HepG2 (cell line): ENCODE measurements around the gene ITGB3. TPM values are rescaled to one million over a fixed set of nuclear protein-coding genes. Genes with fewer than 3 reads are reported as not detected.

Experiments used
- ATAC-seq: fragments of 200-7000 bp; cut with Tn5 transposase; 3 replicates; pipeline ENCODE4 v1.9.1; 2020; ENCODE audit warnings: mild to moderate bottlenecking, moderate library complexity
- BruUV-seq: library from RNA; stranded (reverse); fragments of 400-500 nt; replicated peaks from 2 replicates; lab custom pipeline; 2021; lab: Mats Ljungman, UMichigan
- CTCF ChIA-PET: fragments of 300-600 bp; formaldehyde crosslinking; extraction: SDS; loops from one replicate; lab custom pipeline; 2021; ENCODE audit warnings: low total read pairs, inconsistent platforms, low intra/inter-chr PET ratio; lab: Yijun Ruan, JAX
- POLR2A ChIA-PET: fragments of 350-600 bp; sonication (Branson Sonifier 250); formaldehyde crosslinking; loops from one replicate; lab custom pipeline; 2020; ENCODE audit warnings: antibody characterized with exemption, inconsistent platforms; lab: Yijun Ruan, JAX
- DNase-seq: peaks from one replicate; pipeline ENCODE4 v3.0.0-alpha.2; 2015; ENCODE audit warnings: low spot score
- FAIRE-seq: peaks from 3 replicates; lab custom pipeline; 2011; peaks lifted over from hg19 to GRCh38; lab: Jason Lieb, UNC
- H2AFZ ChIP-seq: one replicate; pipeline ENCODE4 v1.6.1; 2011; ENCODE audit warnings: low read length, inconsistent platforms
- H3K27ac ChIP-seq: fragments of 300-600 bp; 3 replicates; pipeline ENCODE4 v1.8.0; 2011; ENCODE audit warnings: mixed run types, mild to moderate bottlenecking, mixed read lengths, low read length, inconsistent platforms; ENCODE audit not compliant: insufficient read depth; ENCODE audit errors: extremely low read length
- H3K27me3 ChIP-seq, 2 experiments: fragments of 200-600 bp in 1 of 2; 2 replicates in 1 of 2; 3 replicates in 1 of 2; pipeline versions ENCODE4 v1.6.0 to v1.8.0; 2011; ENCODE audit warnings: low read length in 2 of 2, mild to moderate bottlenecking in 2 of 2, moderate library complexity in 2 of 2, inconsistent platforms in 1 of 2; ENCODE audit not compliant: insufficient read depth in 2 of 2, control insufficient read depth in 1 of 2
- H3K36me3 ChIP-seq, 2 experiments: fragments of 200-600 bp in 1 of 2; replicated peaks in 1 of 2; 2 replicates in 1 of 2; 3 replicates in 1 of 2; pipeline versions ENCODE4 v1.5.1 to v1.8.0; 2011; ENCODE audit warnings: low read length in 2 of 2, inconsistent platforms in 1 of 2; ENCODE audit not compliant: insufficient read depth in 2 of 2, control insufficient read depth in 1 of 2
- H3K4me1 ChIP-seq: 2 replicates; pipeline ENCODE4 v1.5.1; 2012; ENCODE audit warnings: low read length, inconsistent platforms; ENCODE audit not compliant: insufficient read depth
- H3K4me2 ChIP-seq: 2 replicates; pipeline ENCODE4 v1.6.0; 2011; ENCODE audit warnings: low read depth, low read length, inconsistent platforms
- H3K4me3 ChIP-seq, 3 experiments: fragments of 200-600 bp in 1 of 3; sonication (generic), shearing (Covaris generic) in 1 of 3; replicated peaks in 1 of 3; 2 replicates each; pipeline ENCODE4 v1.5.1; 2011 to 2016; ENCODE audit warnings: low read length in 3 of 3, inconsistent platforms in 2 of 3, low read depth in 2 of 3, mild to moderate bottlenecking in 2 of 3, control low read depth in 1 of 3, mixed read lengths in 1 of 3; ENCODE audit not compliant: insufficient read depth in 1 of 3
- H3K79me2 ChIP-seq: one replicate; pipeline ENCODE4 v1.6.1; 2011; ENCODE audit warnings: low read length, inconsistent platforms; ENCODE audit not compliant: insufficient read depth
- H3K9ac ChIP-seq: 2 replicates; pipeline ENCODE4 v1.6.0; 2011; ENCODE audit warnings: mild to moderate bottlenecking, low read depth, low read length, inconsistent platforms; ENCODE audit not compliant: insufficient read depth
- H3K9me3 ChIP-seq: 2 replicates; pipeline ENCODE4 v1.5.1; 2012; ENCODE audit warnings: mild to moderate bottlenecking, low read length
- H4K20me1 ChIP-seq: 2 replicates; pipeline ENCODE4 v1.6.0; 2011; ENCODE audit warnings: inconsistent platforms, mild to moderate bottlenecking, low read length, moderate library complexity; ENCODE audit not compliant: insufficient read depth
- CC2D1A ChIP-seq: sonication (generic); formaldehyde crosslinking; IDR thresholded peaks from 2 replicates; pipeline ENCODE4 v1.8.1; 2023; ENCODE audit warnings: mild to moderate bottlenecking, missing genetic modification reagents
- DPF2 ChIP-seq: sonication (generic); formaldehyde crosslinking; IDR thresholded peaks from 2 replicates; pipeline ENCODE4 v1.4.0; 2020; ENCODE audit warnings: mild to moderate bottlenecking, low read depth, missing genetic modification reagents, borderline replicate concordance
- KDM5B ChIP-seq: sonication (generic); formaldehyde crosslinking; IDR thresholded peaks from 2 replicates; pipeline ENCODE4 v1.4.0; 2020; ENCODE audit warnings: missing genetic modification reagents, mild to moderate bottlenecking, borderline replicate concordance
- NAIF1 ChIP-seq: sonication (generic); formaldehyde crosslinking; IDR thresholded peaks from 2 replicates; pipeline ENCODE4 v1.5.0; 2020; ENCODE audit warnings: mild to moderate bottlenecking, missing genetic modification reagents, borderline replicate concordance
- PBX2 ChIP-seq: IDR thresholded peaks from 2 replicates; pipeline ENCODE4 v1.6.1; 2016; ENCODE audit warnings: control low read depth
- WIZ ChIP-seq: sonication (generic); formaldehyde crosslinking; IDR thresholded peaks from 2 replicates; pipeline ENCODE4 v1.5.1; 2020; ENCODE audit warnings: mild to moderate bottlenecking, missing genetic modification reagents
- ZBTB33 ChIP-seq: sonication (generic); formaldehyde crosslinking; IDR thresholded peaks from 2 replicates; pipeline ENCODE4 v1.4.0; 2020; ENCODE audit warnings: missing genetic modification reagents
- ZBTB4 ChIP-seq: sonication (generic); formaldehyde crosslinking; IDR thresholded peaks from 2 replicates; pipeline ENCODE4 v1.4.0; 2020; ENCODE audit warnings: missing genetic modification reagents, mild to moderate bottlenecking, borderline replicate concordance
- ZNF143 ChIP-seq: sonication (generic); formaldehyde crosslinking; IDR thresholded peaks from 2 replicates; pipeline ENCODE4 v1.4.0; 2020; ENCODE audit warnings: missing genetic modification reagents
- ZNF205 ChIP-seq: IDR thresholded peaks from 2 replicates; pipeline ENCODE4 v1.6.1; 2018; ENCODE audit warnings: missing biosample characterization, missing genetic modification reagents
- ZNF224 ChIP-seq: sonication (generic); formaldehyde crosslinking; IDR thresholded peaks from 2 replicates; pipeline ENCODE4 v1.5.0; 2020; ENCODE audit warnings: mild to moderate bottlenecking, missing genetic modification reagents
- ZNF232 ChIP-seq: sonication (generic); formaldehyde crosslinking; IDR thresholded peaks from 2 replicates; pipeline ENCODE4 v1.4.0; 2020; ENCODE audit warnings: missing genetic modification reagents, borderline replicate concordance
- ZNF263 ChIP-seq: sonication (generic); formaldehyde crosslinking; IDR thresholded peaks from 2 replicates; pipeline ENCODE4 v1.4.0; 2020; ENCODE audit warnings: missing genetic modification reagents
- ZNF468 ChIP-seq: sonication (generic); formaldehyde crosslinking; IDR thresholded peaks from 2 replicates; pipeline ENCODE4 v1.8.0; 2022; ENCODE audit warnings: mild to moderate bottlenecking, moderate library complexity, missing genetic modification reagents
- ZNF512 ChIP-seq: sonication (generic); formaldehyde crosslinking; IDR thresholded peaks from 2 replicates; pipeline ENCODE4 v1.4.0; 2020; ENCODE audit warnings: mild to moderate bottlenecking, missing genetic modification reagents
- WGBS: methylation state at CpG from one replicate; pipeline ENCODE4 v1.1.6; 2017; ENCODE audit warnings: low lambda C conversion rate; 5-methylcytosine and 5-hydroxymethylcytosine counted together
- in situ Hi-C: cut with HindIII; loops from 2 replicates; pipeline ENCODE4 v1.10.0; 2017; ENCODE audit warnings: low pct_unique_long_range_greater_than_20kb; ENCODE audit not compliant: extremely low pct_ligation_motif_present
- intact Hi-C: fragments of 100-400 bp; cut with micrococcal nuclease; formaldehyde crosslinking; loops from one replicate; pipeline ENCODE4 v1.10.0; 2022; ENCODE audit not compliant: unreplicated experiment
- polyA plus RNA-seq, 8 experiments: library from polyadenylated mRNA; depleted of rRNA in 3 of 8; stranded (reverse) in 7 of 8; unstranded in 1 of 8; fragments of >200 nt; fragmentation: Illumina TruSeq in 4 of 8; extraction: Trizol in 4 of 8; gene quantifications; 2 replicates each; pipeline versions ENCODE4 v1.2.1 to v1.2.3, GENCODE V29; 2011 to 2016; ENCODE audit warnings: low read depth in 4 of 8, missing spikeins in 1 of 8, mixed read lengths in 1 of 8; ENCODE audit not compliant: insufficient read depth in 1 of 8
- total RNA-seq, 5 experiments: library from RNA; depleted of rRNA; stranded (reverse); fragments of >200 nt; fragmentation: Illumina TruSeq; extraction: Trizol; gene quantifications; 2 replicates each; pipeline ENCODE4 v1.2.3, GENCODE V29; 2016; ENCODE audit warnings: low read depth in 1 of 5

The ITGB3 gene
- total and polyA plus RNA-seq, 2 of the 13 experiments (the other 11 are each of a cell fraction or from before 2014, with no cell fraction given) = 0.09 to 0.31 TPM

- TF ChIP-seq ZBTB4 (CRISPR knock-in tag) = peak; percentile 32; the same call in 1 of the 2 replicates
- 0 out of 2 replicates have a peak, but pooled peaks have one; percentile 10 for TF ChIP-seq PBX2
These were observed 70.8 kb downstream of the ITGB3 start (continued) for GRCh38 chr17:47324224-47325020.

- CTCF ChIA-PET = no interaction called here
- no peaks in the 10 kb centered on the region for H3K27me3 ChIP-seq
- FAIRE-seq = no peak
- no peaks in the 10 kb centered on the region for H3K79me2 ChIP-seq
- H4K20me1 ChIP-seq = no peaks in the 10 kb centered on the region
- no peak for ATAC-seq
- H3K4me1 ChIP-seq = peaks cover 30% of the 10 kb centered on the region
- POLR2A ChIA-PET = no interaction called here
- H2AFZ ChIP-seq = no peak overlapping the region
- intact Hi-C loops = no loop called here
- no peak for DNase-seq
- H3K9me3 ChIP-seq = peaks cover 6% of the 10 kb centered on the region; the same call in 1 of the 2 replicates
- no peak overlapping the region for H3K27ac ChIP-seq
- H3K4me3 ChIP-seq = no peak overlapping the region
- H3K4me2 ChIP-seq = no peak overlapping the region
- in situ Hi-C loops = no loop called here
- H3K9ac ChIP-seq = no peak overlapping the region
- BruUV-seq = no TSS peak
- whole genome bisulfite sequencing = 90% methylated on average over 1 of the region's 1 CpG
- H3K36me3 ChIP-seq = no peaks in the 10 kb centered on the region
- TF ChIP-seq ZNF263 (CRISPR knock-in tag) = no peak
- TF ChIP-seq ZNF512 = no peak
- no peak for TF ChIP-seq WIZ (CRISPR knock-in tag)
- TF ChIP-seq ZBTB33 (CRISPR knock-in tag) = no peak
- TF ChIP-seq ZNF468 (CRISPR knock-in tag) = no peak
- no peak for TF ChIP-seq DPF2
- no peak for TF ChIP-seq ZNF205 (CRISPR knock-in tag)
- no peak for TF ChIP-seq CC2D1A (CRISPR knock-in tag)
- TF ChIP-seq KDM5B (CRISPR knock-in tag) = no peak
- no peak for TF ChIP-seq ZNF143 (CRISPR knock-in tag)
- TF ChIP-seq ZNF232 (CRISPR knock-in tag) = no peak
- no peak for TF ChIP-seq ZNF224
- no peak for TF ChIP-seq NAIF1 (CRISPR knock-in tag)
These were observed 71.5 kb downstream of the ITGB3 start for GRCh38 chr17:47325176-47325575.
